GM21423 (cell line): ENCODE results near the gene PRTN3.

Experiments used
- ATAC-seq: cut with Tn5 transposase; IDR thresholded peaks from one replicate; pipeline ENCODE4 v1.9.1; 2021; ENCODE audit warnings: mild to moderate bottlenecking, moderate library complexity; ENCODE audit not compliant: unreplicated experiment

Gene PRTN3

DNA sequence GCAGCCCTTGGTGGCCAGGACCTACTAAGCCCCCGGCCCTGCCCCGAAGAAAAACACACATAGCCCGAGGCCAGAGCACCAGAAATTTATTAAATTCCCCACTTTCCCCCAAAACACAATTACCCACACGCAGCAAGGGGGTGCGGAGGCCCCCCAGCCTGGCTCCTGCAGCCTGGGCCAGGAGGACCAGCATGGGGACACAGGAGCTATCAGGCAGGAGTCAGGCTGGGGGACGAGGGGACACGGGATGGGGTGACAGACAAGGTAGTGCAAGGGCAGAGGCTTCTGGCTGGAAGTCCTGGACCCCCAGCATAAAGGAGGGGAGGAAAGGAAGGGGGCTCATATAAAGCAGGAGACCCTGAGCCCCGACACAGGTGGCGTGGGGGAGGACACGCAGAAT, 55.6 kb downstream of the PRTN3 start:
- ATAC-seq = no peak

DNA sequence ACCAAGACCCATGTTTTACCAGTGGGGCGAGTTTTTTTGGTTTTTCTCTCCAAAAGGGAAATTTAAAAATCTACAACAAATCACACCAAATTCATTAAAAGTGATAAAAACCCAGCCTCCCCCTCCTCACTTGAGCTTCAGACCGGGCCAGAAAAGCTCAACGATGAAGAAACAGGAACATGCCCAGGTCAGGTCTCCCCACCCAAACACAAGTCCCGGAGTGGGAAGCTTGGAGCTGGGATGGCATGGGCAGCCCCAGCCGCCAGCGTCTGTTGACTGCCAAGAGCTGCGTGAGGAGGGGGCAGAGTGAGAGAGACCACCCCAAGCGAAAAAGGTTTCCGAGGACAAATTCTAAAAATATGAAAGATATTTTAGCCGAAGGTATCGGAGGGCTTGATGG, 56.2 kb downstream of the PRTN3 start:
- no peak for ATAC-seq

DNA sequence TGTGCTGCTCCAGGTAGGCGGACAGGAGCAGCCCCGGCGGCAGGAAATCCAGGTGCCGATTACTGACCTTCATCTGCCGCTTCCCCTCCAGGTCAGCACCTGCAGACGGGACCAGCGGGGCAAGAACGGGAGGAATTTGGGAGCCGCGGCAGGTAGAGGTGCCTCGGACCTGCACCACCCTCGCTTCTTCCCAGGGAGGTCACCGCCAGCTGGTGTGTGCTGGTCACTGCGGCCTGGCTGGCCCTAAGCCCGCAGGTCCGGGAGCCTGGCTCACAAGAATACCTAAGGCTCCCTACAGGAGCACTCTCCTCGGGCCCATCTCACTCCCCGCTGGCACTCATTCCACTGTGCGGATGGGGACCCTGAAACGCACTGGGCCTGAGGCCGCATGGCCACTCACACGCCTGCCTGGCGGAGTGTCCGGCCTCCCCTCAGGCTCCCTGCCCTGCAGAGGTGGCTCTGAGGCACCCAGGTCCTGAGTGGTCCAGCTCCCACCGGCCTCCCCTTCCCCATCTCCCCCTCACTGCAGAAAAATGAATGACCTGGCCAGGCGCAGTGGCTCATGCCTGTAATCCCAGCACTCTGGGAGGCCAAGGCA, 56.7 kb downstream of the PRTN3 start:
- ATAC-seq = no peak
